ENCODE data around the gene SLC2A1. TPM values are rescaled to one million over a fixed set of nuclear protein-coding genes. Genes with fewer than 3 reads are reported as not detected.

Gene SLC2A1
- total RNA-seq, 2 donors from 2014 or later: 4.2 to 13.2 TPM

GRCh38 chr1:42944246-42944928, 14.3 kb downstream of the SLC2A1 start:
- intact Hi-C loops (cut with DNase I): no loop called here
- peak; percentile 75 to 92 (median 87) for DNase-seq
- no peak for TF ChIP-seq POLR2A (IDR thresholded peaks at IDR 0.05)
- TF ChIP-seq CTCF (IDR thresholded peaks at IDR 0.05): no peak
- no peak overlapping the region for H3K4me3 ChIP-seq
- H3K27me3 ChIP-seq: no peaks in the 10 kb centered on the region
- H3K27ac ChIP-seq: peak overlapping the region; percentile 69 to 86 (median 80)
- peak; percentile 56 for ATAC-seq
- H3K9me3 ChIP-seq: no peaks in the 10 kb centered on the region
- 28 to 37% methylated on average over 7 to 9 of the region's 9 CpGs for WGBS, 2 donors
- peaks cover 77% of the 10 kb centered on the region for H3K4me1 ChIP-seq
- no peaks in the 10 kb centered on the region for H3K36me3 ChIP-seq (replicated peaks in 1 of 2; ENCODE audit: insufficient read depth in 1 of 2, low read depth in 2 of 2)

- 47 to 49% methylated on average over 6 of the region's 6 CpGs for WGBS, 2 donors
- peaks cover 79% of the 10 kb centered on the region for H3K4me1 ChIP-seq
- no peak for DNase-seq
- intact Hi-C loops (cut with DNase I): no loop called here
- TF ChIP-seq CTCF (IDR thresholded peaks at IDR 0.05) (no peak), POLR2A (IDR thresholded peaks at IDR 0.05) (no peak)
- no peaks in the 10 kb centered on the region for H3K9me3 ChIP-seq
- no peak for ATAC-seq
- peak overlapping the region; percentile 69 to 86 (median 80) for H3K27ac ChIP-seq
- no peaks in the 10 kb centered on the region for H3K27me3 ChIP-seq
- no peaks in the 10 kb centered on the region for H3K36me3 ChIP-seq (replicated peaks in 1 of 2; ENCODE audit: insufficient read depth in 1 of 2, low read depth in 2 of 2)
- no peak overlapping the region for H3K4me3 ChIP-seq
Measured at GRCh38 chr1:42943728-42944127, 14.9 kb downstream of the SLC2A1 start.

- H3K4me3 ChIP-seq: no peak overlapping the region
- DNase-seq: peak; percentile 89 to 96 (median 95)
- peaks cover 85% of the 10 kb centered on the region for H3K4me1 ChIP-seq
- no peaks in the 10 kb centered on the region for H3K27me3 ChIP-seq
- H3K36me3 ChIP-seq (replicated peaks in 1 of 2; ENCODE audit: insufficient read depth in 1 of 2, low read depth in 2 of 2): no peaks in the 10 kb centered on the region
- WGBS, 2 donors: 23% methylated on average over 7 of the region's 7 CpGs; no CpG with 5 or more reads in 1 of the 2 donors
- peak overlapping the region; percentile 69 to 86 (median 80) for H3K27ac ChIP-seq
- intact Hi-C loops (cut with DNase I): no loop called here
- TF ChIP-seq CTCF (IDR thresholded peaks at IDR 0.05) (no peak), POLR2A (IDR thresholded peaks at IDR 0.05) (peak in 1 of 3 donors; percentile 9)
- no peaks in the 10 kb centered on the region for H3K9me3 ChIP-seq
- ATAC-seq: peak; percentile 89
Measured at GRCh38 chr1:42943166-42943565, 15.5 kb downstream of the SLC2A1 start.

- H3K4me1 ChIP-seq: peaks cover 84% of the 10 kb centered on the region
- H3K9me3 ChIP-seq: no peaks in the 10 kb centered on the region
- H3K27ac ChIP-seq: peak overlapping the region; percentile 28 to 86 (median 80)
- DNase-seq: no peak
- no peak overlapping the region for H3K4me3 ChIP-seq
- 66 to 78% methylated on average over 5 to 6 of the region's 6 CpGs for WGBS, 2 donors
- no peak for ATAC-seq
- intact Hi-C loops (cut with DNase I): no loop called here
- H3K36me3 ChIP-seq (replicated peaks in 1 of 2; ENCODE audit: insufficient read depth in 1 of 2, low read depth in 2 of 2): no peaks in the 10 kb centered on the region
- H3K27me3 ChIP-seq: no peaks in the 10 kb centered on the region
- TF ChIP-seq CTCF (IDR thresholded peaks at IDR 0.05): no peak
- TF ChIP-seq POLR2A (IDR thresholded peaks at IDR 0.05): no peak
Measured at GRCh38 chr1:42942444-42942843, 16.2 kb downstream of the SLC2A1 start.
